Keratinocyte (primary cell): Measurements from ENCODE around the gene ZBTB24. TPM values are rescaled to one million over a fixed set of nuclear protein-coding genes. Genes with fewer than 3 reads are reported as not detected.
A peak's percentile ranks its signal among the peaks of the same experiment; 100 is the strongest.

Experiments
- DNase-seq: peaks from one replicate; pipeline ENCODE4 v3.0.0-alpha.2; 2011; ENCODE audit warnings: low read depth, missing footprints, low spot score
- FAIRE-seq: peaks from 2 replicates; lab custom pipeline; 2011; peaks lifted over from hg19 to GRCh38; lab: Jason Lieb, UNC
- H2AFZ ChIP-seq: 2 replicates; pipeline ENCODE4 v1.6.0; 2012; ENCODE audit warnings: low read length, control low read depth, inconsistent platforms; ENCODE audit not compliant: control insufficient read depth
- H3K27ac ChIP-seq: 2 replicates; pipeline ENCODE4 v1.5.1; 2011; ENCODE audit warnings: low read length; ENCODE audit not compliant: control insufficient read depth, insufficient read depth
- H3K27me3 ChIP-seq: 3 replicates; pipeline ENCODE4 v1.6.0; 2011; ENCODE audit warnings: low read length; ENCODE audit not compliant: control insufficient read depth, insufficient read depth; ENCODE audit errors: extremely low read depth
- H3K36me3 ChIP-seq, 2 experiments: 2 replicates in 1 of 2; 3 replicates in 1 of 2; pipeline ENCODE4 v1.5.1; 2011; ENCODE audit warnings: low read length in 2 of 2, mild to moderate bottlenecking in 1 of 2; ENCODE audit not compliant: control insufficient read depth in 2 of 2, insufficient read depth in 2 of 2; ENCODE audit errors: extremely low read depth in 1 of 2
- H3K4me1 ChIP-seq: 3 replicates; pipeline ENCODE4 v1.5.1; 2011; ENCODE audit warnings: low read length; ENCODE audit not compliant: control insufficient read depth, insufficient read depth; ENCODE audit errors: extremely low read depth
- H3K4me2 ChIP-seq: 3 replicates; pipeline ENCODE4 v1.6.0; 2011; ENCODE audit warnings: low read depth, low read length; ENCODE audit not compliant: control insufficient read depth, insufficient read depth; ENCODE audit errors: extremely low read depth
- H3K4me3 ChIP-seq, 3 experiments: fragments of 200-600 bp in 1 of 3; sonication (generic) in 1 of 3; 2 replicates in 2 of 3; 3 replicates in 1 of 3; pipeline ENCODE4 v1.5.1; 2011 to 2016; ENCODE audit warnings: low read length in 3 of 3, mild to moderate bottlenecking in 3 of 3, control low read depth in 2 of 3, inconsistent platforms in 1 of 3, low read depth in 1 of 3, mixed read lengths in 1 of 3, mixed run types in 1 of 3, moderate library complexity in 1 of 3; ENCODE audit not compliant: control insufficient read depth in 2 of 3, insufficient read depth in 2 of 3; ENCODE audit errors: extremely low read depth in 1 of 3
- H3K79me2 ChIP-seq: 2 replicates; pipeline ENCODE4 v1.6.0; 2012; ENCODE audit warnings: low read length; ENCODE audit not compliant: control insufficient read depth, insufficient read depth
- H3K9ac ChIP-seq: 3 replicates; pipeline ENCODE4 v1.6.0; 2011; ENCODE audit warnings: low read length; ENCODE audit not compliant: control insufficient read depth, insufficient read depth; ENCODE audit errors: extremely low read depth
- H3K9me1 ChIP-seq: 3 replicates; pipeline ENCODE4 v1.6.0; 2011; ENCODE audit warnings: low read length; ENCODE audit not compliant: control insufficient read depth, insufficient read depth; ENCODE audit errors: extremely low read depth
- H3K9me3 ChIP-seq: 2 replicates; pipeline ENCODE4 v1.5.1; 2012; ENCODE audit warnings: low read depth, low read length; ENCODE audit not compliant: control insufficient read depth
- H4K20me1 ChIP-seq: 3 replicates; pipeline ENCODE4 v1.6.0; 2011; ENCODE audit warnings: low read length; ENCODE audit not compliant: control insufficient read depth, insufficient read depth; ENCODE audit errors: extremely low read depth
- EZH2 ChIP-seq: IDR thresholded peaks from one replicate; pipeline ENCODE4 v1.6.1; 2012; ENCODE audit warnings: inconsistent platforms, mild to moderate bottlenecking, low read length, moderate library complexity
- dilution Hi-C: fragments of 300-500 bp; cut with MboI; formaldehyde crosslinking; loops from one replicate; pipeline ENCODE4 v1.7.0; 2020; ENCODE audit warnings: low sequenced_read_pairs; ENCODE audit not compliant: extremely low pct_ligation_motif_present
- polyA plus RNA-seq, 5 experiments: library from polyadenylated mRNA; depleted of rRNA in 3 of 5; stranded (reverse) in 3 of 5; stranded (forward) in 1 of 5; unstranded in 1 of 5; fragments of >200 nt; gene quantifications; 1 replicate in 1 of 5; 2 replicates in 3 of 5; 3 replicates in 1 of 5; pipeline versions ENCODE4 v1.2.1 to v1.2.3, GENCODE V29; 2011 to 2012; ENCODE audit warnings: missing spikeins in 2 of 5, low read depth in 1 of 5, low replicate concordance in 1 of 5
- TF ChIP-seq, protein P1 (sequence below), 3 experiments: IDR thresholded peaks in 1 of 3; conservative IDR thresholded peaks in 1 of 3; optimal IDR thresholded peaks in 1 of 3; 2 replicates in 2 of 3; 3 replicates in 1 of 3; pipeline versions ENCODE3 to v1.5.1; 2011; ENCODE audit warnings: low read length in 3 of 3, mild to moderate bottlenecking in 3 of 3, moderate library complexity in 2 of 3, control low read depth in 1 of 3, inconsistent platforms in 1 of 3; ENCODE audit not compliant: insufficient read depth in 2 of 3; ENCODE audit errors: extremely low read depth in 1 of 3

Gene ZBTB24
- polyA plus RNA-seq, 1 donor (not counting 4 experiments of a cell fraction or from before 2014, with no cell fraction given), result 4.6 TPM

DNA sequence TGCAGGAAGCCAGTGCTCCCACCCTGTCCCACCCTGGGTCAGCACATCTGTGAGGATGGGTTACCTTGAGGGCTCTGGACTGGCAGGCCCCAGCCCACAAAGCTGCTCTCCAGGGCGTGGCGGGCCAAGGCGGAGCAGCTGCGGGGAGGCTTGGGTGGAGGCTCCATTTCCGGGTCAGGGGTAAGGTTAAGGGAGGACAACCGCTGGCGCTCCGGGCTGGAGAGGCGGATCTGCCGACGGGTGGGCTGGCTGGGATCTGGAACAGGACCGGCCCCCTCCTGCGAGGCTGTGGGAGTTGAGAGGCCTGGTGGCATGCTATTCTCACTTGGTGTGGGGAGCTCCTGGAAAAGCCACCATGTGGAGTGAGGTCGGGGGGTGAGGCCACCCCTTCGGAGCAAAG is 36.9 kb downstream of the ZBTB24 start:
- dilution Hi-C loops, result no loop called here
- H3K79me2 ChIP-seq, result peaks cover 2% of the 10 kb centered on the region
- H3K27ac ChIP-seq, result no peak overlapping the region
- H3K27me3 ChIP-seq, result no peaks in the 10 kb centered on the region
- no peak overlapping the region for H2AFZ ChIP-seq
- H3K4me2 ChIP-seq, result no peak overlapping the region
- peaks cover 2% of the 10 kb centered on the region for H3K9me1 ChIP-seq
- TF ChIP-seq, protein P1, sequence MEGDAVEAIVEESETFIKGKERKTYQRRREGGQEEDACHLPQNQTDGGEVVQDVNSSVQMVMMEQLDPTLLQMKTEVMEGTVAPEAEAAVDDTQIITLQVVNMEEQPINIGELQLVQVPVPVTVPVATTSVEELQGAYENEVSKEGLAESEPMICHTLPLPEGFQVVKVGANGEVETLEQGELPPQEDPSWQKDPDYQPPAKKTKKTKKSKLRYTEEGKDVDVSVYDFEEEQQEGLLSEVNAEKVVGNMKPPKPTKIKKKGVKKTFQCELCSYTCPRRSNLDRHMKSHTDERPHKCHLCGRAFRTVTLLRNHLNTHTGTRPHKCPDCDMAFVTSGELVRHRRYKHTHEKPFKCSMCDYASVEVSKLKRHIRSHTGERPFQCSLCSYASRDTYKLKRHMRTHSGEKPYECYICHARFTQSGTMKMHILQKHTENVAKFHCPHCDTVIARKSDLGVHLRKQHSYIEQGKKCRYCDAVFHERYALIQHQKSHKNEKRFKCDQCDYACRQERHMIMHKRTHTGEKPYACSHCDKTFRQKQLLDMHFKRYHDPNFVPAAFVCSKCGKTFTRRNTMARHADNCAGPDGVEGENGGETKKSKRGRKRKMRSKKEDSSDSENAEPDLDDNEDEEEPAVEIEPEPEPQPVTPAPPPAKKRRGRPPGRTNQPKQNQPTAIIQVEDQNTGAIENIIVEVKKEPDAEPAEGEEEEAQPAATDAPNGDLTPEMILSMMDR (optimal IDR thresholded peaks at IDR 0.05 in 1 of 3, IDR thresholded peaks at IDR 0.05 in 1 of 3, conservative IDR thresholded peaks at IDR 0.05 in 1 of 3; ENCODE audit: extremely low read depth in 1 of 3, insufficient read depth in 2 of 3, low read length in 3 of 3), result no peak
- TF ChIP-seq EZH2, result no peak
- no peaks in the 10 kb centered on the region for H3K9me3 ChIP-seq
- H4K20me1 ChIP-seq, result no peaks in the 10 kb centered on the region
- FAIRE-seq (no peak), DNase-seq (no peak)
- H3K9ac ChIP-seq, result no peak overlapping the region
- peaks cover 9% of the 10 kb centered on the region for H3K4me1 ChIP-seq
- peaks cover 31 to 46% of the 10 kb centered on the region in 2 experiments for H3K36me3 ChIP-seq
- no peak overlapping the region for H3K4me3 ChIP-seq

DNA sequence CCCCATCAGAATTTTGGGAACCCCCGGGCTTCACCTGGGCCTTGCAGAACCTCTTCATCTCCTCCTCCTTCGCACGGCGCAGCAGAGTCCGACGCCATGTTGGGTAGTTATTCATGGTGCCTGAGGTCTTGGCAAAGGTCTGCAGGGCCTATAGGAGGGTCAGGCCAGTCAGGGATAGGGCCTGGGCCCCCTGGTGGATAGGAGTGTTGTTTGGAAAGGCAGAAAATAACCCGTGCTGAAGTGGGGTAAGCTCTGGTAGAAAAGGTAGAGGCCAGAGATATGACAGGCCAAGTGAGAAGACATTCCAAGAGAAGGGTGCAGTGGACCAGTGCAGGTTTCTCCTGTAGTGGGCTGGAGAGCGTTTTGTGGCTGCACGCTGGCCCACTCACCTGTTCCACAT is 37.6 kb downstream of the ZBTB24 start:
- peaks cover 9% of the 10 kb centered on the region for H3K4me1 ChIP-seq
- H3K4me3 ChIP-seq, result no peak overlapping the region
- DNase-seq, result no peak
- H3K9me1 ChIP-seq, result peaks cover 2% of the 10 kb centered on the region
- H3K79me2 ChIP-seq, result peaks cover 2% of the 10 kb centered on the region
- no peaks in the 10 kb centered on the region for H3K27me3 ChIP-seq
- peaks cover 30 to 46% of the 10 kb centered on the region in 2 experiments for H3K36me3 ChIP-seq
- no peaks in the 10 kb centered on the region for H4K20me1 ChIP-seq
- no peak overlapping the region for H3K27ac ChIP-seq
- TF ChIP-seq, protein P1 (optimal IDR thresholded peaks at IDR 0.05 in 1 of 3, IDR thresholded peaks at IDR 0.05 in 1 of 3, conservative IDR thresholded peaks at IDR 0.05 in 1 of 3; ENCODE audit: extremely low read depth in 1 of 3, insufficient read depth in 2 of 3, low read length in 3 of 3), result peak in 1 of 3 experiments; percentile 9
- no peak for TF ChIP-seq EZH2
- H3K4me2 ChIP-seq, result no peak overlapping the region
- H3K9me3 ChIP-seq, result no peaks in the 10 kb centered on the region
- no peak for FAIRE-seq
- dilution Hi-C loops, result no loop called here
- H2AFZ ChIP-seq, result no peak overlapping the region
- H3K9ac ChIP-seq, result no peak overlapping the region
